Jurkat, Clone E6-1 (cell line): ENCODE measurements around the gene SOX1. TPM values are rescaled to one million over a fixed set of nuclear protein-coding genes. Genes with fewer than 3 reads are reported as not detected.

Experiments
- DNase-seq: peaks from one replicate; pipeline ENCODE4 v3.0.0-alpha.2; 2011; ENCODE audit warnings: low read depth, low spot score
- H3K4me3 ChIP-seq: 2 replicates; pipeline ENCODE4 v1.5.1; 2011; ENCODE audit warnings: mild to moderate bottlenecking, low read length, control low read depth, moderate library complexity
- polyA plus RNA-seq: library from polyadenylated mRNA; unstranded; fragments of >200 nt; gene quantifications from one replicate; pipeline ENCODE4 v1.2.1, GENCODE V29; 2012; ENCODE audit warnings: missing spikeins; ENCODE audit not compliant: insufficient read length, insufficient read depth

The SOX1 gene
- polyA plus RNA-seq, result not detected

DNA sequence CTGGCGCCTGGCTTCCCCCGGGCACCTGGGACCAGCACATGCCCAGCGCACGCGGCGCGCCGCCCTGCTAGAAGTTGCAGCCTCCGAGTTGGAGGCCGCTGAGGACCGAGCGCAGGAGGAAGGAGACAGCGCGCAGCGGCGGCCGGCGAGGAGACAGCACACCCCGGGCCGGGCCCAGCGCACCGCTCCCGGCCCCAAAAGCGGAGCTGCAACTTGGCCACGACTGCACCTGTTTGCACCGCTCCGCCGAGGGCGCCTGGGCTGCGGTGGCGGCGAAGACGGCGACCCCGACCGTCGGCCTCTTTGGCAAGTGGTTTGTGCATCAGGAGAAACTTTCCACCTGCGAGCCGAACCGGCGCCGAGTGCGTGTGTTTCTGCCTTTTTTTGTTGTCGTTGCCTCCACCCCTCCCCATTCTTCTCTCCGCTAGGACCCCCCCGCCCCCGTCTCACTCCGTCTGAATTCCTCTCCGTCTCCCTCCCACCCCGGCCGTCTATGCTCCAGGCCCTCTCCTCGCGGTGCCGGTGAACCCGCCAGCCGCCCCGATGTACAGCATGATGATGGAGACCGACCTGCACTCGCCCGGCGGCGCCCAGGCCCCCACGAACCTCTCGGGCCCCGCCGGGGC is at the start of gene SOX1:
Gene SOX1 (plus strand): TSS at position 34 of the 626 bp plus-strand sequence. CDS start 510 bp downstream, at position 544.
- H3K4me3 ChIP-seq, result peak within 1 kb of the TSS; percentile 50
- no peak for DNase-seq

GRCh38 chr13:112024577-112024976 is 42.4 kb upstream of the SOX1 start:
- no peak overlapping the region for H3K4me3 ChIP-seq
- DNase-seq, result no peak

DNA sequence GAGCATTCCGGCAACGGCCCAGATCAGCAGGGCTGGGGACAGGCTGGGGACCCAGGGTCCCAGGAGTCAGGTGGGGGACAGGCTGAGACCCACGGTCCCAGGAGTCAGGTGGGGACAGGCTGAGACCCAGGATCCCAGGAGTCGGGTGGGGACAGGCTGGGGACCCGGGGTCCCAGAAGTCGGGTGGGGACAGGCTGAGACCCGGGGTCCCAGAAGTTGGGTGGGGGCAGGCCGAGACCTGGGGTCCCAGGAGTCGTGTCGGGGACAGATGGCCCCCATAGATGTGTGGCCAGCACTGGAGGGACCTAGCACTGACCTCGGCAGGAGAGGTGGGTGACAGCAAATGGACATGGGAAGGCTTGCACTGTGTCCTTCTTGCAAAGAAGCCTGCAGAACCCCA is 39.7 kb upstream of the SOX1 start:
- H3K4me3 ChIP-seq, result no peak overlapping the region
- DNase-seq, result no peak

- H3K4me3 ChIP-seq, result no peak overlapping the region
- DNase-seq, result no peak
These were observed 38.5 kb upstream of the SOX1 start for GRCh38 chr13:112028481-112028880.

- no peak overlapping the region for H3K4me3 ChIP-seq
- no peak for DNase-seq
These were observed 37.8 kb upstream of the SOX1 start for GRCh38 chr13:112029143-112029542.

DNA sequence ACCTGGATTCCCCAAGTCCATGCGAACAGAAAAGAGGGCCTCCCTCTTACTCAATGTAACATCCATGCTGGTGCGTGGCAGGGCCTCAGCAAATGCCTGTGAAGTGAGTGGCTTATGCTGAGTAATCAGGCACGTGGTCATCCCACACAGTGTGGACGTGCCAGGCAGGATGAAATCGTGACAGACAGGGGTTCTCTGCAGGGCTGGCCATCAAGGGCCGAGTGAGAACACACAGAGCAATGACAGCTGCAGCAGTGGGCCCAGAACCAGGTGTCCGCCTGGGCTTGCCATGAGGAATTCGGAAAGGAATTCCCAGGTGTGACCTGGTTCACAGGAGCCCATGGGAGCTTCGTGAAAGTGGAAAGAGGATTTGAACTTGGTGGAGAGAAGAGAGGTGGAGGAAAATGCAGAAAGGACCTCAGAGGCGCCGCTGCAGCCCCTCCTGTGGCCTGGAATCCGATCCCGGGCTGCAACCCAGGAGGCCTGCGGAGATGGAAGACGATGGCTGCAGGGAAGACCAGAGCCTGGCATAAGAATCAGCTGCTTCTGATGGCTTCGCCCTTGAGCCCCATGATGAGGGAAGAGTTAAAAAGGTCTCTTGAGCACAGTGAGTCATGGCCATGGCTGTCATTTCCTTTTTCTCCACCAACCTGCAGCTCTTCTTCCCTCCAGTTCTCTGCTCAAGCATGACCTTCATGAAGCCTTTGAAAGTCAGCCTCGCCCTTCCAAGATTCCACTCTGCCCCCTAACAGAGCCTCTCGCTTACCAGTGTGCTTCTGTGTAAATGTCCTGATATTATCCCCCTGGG is 34.6 kb upstream of the SOX1 start:
- DNase-seq, result no peak
- no peak overlapping the region for H3K4me3 ChIP-seq

DNA sequence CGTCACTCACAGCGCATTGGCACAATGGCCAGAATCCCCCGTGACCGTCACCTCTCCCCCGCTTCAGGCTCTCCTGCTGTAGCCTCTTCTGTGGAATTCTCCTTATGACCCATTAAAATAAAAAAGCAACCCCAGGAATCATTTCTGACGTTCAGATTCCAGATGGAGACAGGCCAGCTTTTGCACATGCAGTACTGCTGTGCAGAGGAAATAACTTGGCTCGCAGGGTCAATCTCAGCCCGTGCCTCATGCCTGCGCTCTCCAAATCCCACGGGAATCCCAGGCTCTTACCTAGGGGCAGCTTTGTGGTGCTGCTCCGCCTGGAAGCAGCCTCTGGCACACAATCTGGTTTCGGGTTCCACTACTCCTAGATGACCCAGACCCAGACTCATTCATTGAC is 32.7 kb upstream of the SOX1 start:
- H3K4me3 ChIP-seq, result no peak overlapping the region
- no peak for DNase-seq

GRCh38 chr13:112034846-112035245 is 32.1 kb upstream of the SOX1 start:
- no peak for DNase-seq
- no peak overlapping the region for H3K4me3 ChIP-seq

DNA sequence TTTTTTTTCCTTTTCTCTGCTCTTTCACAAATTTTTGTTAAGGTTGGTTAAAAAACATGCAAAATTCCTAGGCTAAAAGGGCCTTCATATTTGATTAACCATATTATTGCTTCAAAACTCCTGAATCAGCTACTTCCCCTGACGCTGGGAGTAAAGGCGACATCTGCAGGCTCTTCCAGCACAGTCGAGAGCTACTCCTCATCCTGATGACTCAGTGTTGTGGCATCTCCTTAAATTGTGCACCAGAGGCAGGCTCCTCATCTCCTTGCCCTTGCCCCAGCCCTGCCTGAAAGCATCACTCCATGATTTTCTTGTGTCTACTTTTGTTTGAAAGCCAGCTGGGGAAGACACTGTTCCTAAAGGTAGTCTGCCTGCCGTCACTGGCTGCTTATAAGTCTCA is 24.5 kb upstream of the SOX1 start:
- DNase-seq, result no peak
- no peak overlapping the region for H3K4me3 ChIP-seq

GRCh38 chr13:112052213-112052612 is 14.7 kb upstream of the SOX1 start:
- no peak for DNase-seq
- H3K4me3 ChIP-seq, result no peak overlapping the region

DNA sequence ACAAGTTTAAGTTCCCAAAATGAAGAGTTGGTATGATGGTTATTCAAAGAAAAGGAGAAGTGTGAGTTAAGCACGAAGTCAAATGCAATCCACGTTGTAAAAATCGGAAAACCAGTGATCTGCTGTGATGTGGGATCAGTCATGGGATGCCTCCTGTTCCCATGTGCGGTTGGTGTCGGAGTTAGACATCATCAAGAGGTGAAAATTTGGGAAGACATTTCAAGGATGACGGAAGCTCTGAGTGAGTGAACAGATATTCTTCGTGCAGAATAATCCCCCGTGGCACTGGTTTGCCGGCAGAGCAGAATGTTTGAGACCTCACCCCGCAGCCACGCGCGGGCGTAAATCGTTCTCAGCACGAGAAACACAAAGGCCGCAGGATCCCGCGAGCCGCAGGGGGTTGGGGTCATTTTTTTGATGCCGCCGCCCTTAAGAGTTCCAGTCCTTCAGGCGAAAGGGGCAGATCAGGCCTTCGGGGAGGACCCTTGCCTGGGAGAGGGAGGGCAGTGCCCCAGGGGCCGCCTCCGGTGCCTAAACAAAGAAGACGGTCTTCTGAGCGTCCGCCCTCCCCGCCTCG is 13.7 kb upstream of the SOX1 start:
- no peak for DNase-seq
- no peak overlapping the region for H3K4me3 ChIP-seq

GRCh38 chr13:112053744-112054615 is 13.0 kb upstream of the SOX1 start:
- no peak for DNase-seq
- H3K4me3 ChIP-seq, result no peak overlapping the region

GRCh38 chr13:112054616-112055015 is 12.3 kb upstream of the SOX1 start:
- H3K4me3 ChIP-seq, result no peak overlapping the region
- DNase-seq, result no peak

DNA sequence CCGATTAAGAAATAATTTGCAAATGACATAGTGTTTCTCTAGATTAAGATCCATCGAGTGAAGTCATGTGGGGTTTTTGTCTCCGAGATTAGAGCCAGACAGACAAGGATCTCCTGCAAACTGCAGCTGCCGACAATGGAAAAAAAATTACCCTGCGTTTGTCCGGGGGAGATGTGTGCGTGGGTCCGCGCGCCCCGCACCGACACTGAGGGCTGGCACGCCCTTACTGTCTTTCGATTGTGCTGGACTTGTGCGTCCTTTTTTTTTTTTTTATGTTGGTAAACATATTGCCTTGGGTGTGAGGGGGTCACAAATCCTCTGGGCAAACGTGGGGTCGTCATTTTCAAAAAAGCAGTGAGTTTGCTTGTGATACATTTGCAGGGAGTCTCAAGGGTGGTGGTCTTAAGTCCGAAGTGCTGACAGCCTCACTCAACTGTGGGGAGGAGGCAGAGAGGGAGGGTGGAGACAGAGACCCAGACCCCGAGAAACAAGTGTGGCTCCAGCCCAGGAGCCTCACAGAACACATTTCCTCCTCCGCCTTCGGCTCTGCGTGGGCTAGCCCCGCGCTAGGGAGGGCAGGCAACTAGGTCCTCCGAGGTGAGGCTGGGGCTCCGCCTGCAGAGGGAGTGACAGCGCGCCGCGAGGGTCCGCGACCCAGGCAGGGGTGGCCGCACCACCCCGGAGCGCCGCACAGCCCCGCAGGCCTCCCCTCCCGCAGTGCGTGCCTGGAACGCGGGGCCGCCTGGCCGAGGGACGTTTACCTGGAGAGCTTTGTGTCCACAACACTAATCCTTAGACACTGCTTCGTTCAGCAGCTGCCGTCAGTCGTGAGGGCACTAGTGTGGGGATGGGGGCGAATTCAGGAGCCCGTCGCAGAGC is 11.7 kb upstream of the SOX1 start:
- H3K4me3 ChIP-seq, result no peak overlapping the region
- no peak for DNase-seq

DNA sequence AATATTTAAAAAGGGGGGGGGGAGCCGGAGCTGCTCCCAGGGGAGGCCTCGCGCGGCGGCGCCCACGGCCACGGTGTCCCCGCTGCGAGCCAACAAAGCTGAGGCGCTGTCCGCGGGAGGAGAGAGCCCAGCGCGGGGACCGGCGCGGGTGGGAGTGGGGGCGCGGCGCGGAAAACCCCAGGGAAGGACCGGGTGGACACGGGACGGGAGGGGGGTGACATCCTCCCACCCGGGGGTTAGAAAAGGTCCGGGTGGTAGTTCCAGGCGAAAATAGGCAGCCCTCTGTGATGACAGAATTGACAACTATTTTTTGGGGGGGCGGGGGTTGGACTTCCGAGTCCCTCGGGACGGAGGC is 11.1 kb upstream of the SOX1 start:
- no peak for DNase-seq
- H3K4me3 ChIP-seq, result no peak overlapping the region

GRCh38 chr13:112056284-112056727 is 10.6 kb upstream of the SOX1 start:
- no peak for DNase-seq
- H3K4me3 ChIP-seq, result no peak overlapping the region

GRCh38 chr13:112056739-112057438 is 10.1 kb upstream of the SOX1 start:
- no peak for DNase-seq
- H3K4me3 ChIP-seq, result no peak overlapping the region

GRCh38 chr13:112057439-112057735 is 9.6 kb upstream of the SOX1 start:
- peak overlapping the region; percentile 37 for H3K4me3 ChIP-seq
- DNase-seq, result no peak
